GM12892 (cell line): ENCODE measurements around the gene ADAMTSL2.

Source experiments
- POLR2A ChIP-seq: IDR thresholded peaks from 2 replicates; pipeline ENCODE4 v1.6.1; 2011; ENCODE audit warnings: low read depth, low read length, control low read depth
- POLR2AphosphoS5 ChIP-seq: IDR thresholded peaks from 2 replicates; pipeline ENCODE4 v1.6.1; 2011; ENCODE audit warnings: low read depth, low read length, control low read depth
- TAF1 ChIP-seq: IDR thresholded peaks from 2 replicates; pipeline ENCODE4 v1.6.1; 2011; ENCODE audit warnings: low read depth, mild to moderate bottlenecking, control low read depth, low read length, borderline replicate concordance

- no peak for TF ChIP-seq POLR2A
- TF ChIP-seq POLR2AphosphoS5 = no peak
- TF ChIP-seq TAF1 = no peak
These were observed 45.7 kb upstream of the ADAMTSL2 start for GRCh38 chr9:133488686-133489252.
